Transverse colon (tissue), 4 donors: Measurements from ENCODE around the gene EED. TPM values are rescaled to one million over a fixed set of nuclear protein-coding genes. Genes with fewer than 3 reads are reported as not detected.
A peak's percentile ranks its signal among the peaks of the same experiment; 100 is the strongest.

Source experiments
- DNase-seq: peaks from one replicate; pipeline ENCODE4 v3.0.0-alpha.2; 2019
- H3K27ac ChIP-seq, 4 donors: fragments of 200-600 bp; sonication (generic); 2 replicates each; pipeline ENCODE4 v1.5.1; 2016 to 2018; ENCODE audit warnings: inconsistent platforms in 4 of 4
- H3K27me3 ChIP-seq: fragments of 200-600 bp; sonication (generic); 2 replicates; pipeline ENCODE4 v1.5.1; 2017; ENCODE audit warnings: inconsistent platforms
- H3K36me3 ChIP-seq, 4 donors: fragments of 200-600 bp; sonication (generic); 2 replicates each; pipeline ENCODE4 v1.5.1; 2017 to 2019; ENCODE audit warnings: inconsistent platforms in 4 of 4
- H3K4me1 ChIP-seq, 4 donors: fragments of 200-600 bp; sonication (generic); 2 replicates each; pipeline ENCODE4 v1.5.1; 2017 to 2020; ENCODE audit warnings: inconsistent platforms in 4 of 4
- H3K4me3 ChIP-seq, 4 donors: fragments of 200-600 bp; sonication (generic); 1 replicate in 1 of 4; 2 replicates in 3 of 4; pipeline versions ENCODE4 v1.5.1 to v1.6.1; 2017 to 2019; ENCODE audit warnings: inconsistent platforms in 4 of 4
- H3K9me3 ChIP-seq, 2 donors: fragments of 200-600 bp; sonication (generic); 2 replicates each; pipeline ENCODE4 v1.5.1; 2017 to 2019; ENCODE audit warnings: inconsistent platforms in 2 of 2
- EP300 ChIP-seq: sonication (generic); formaldehyde crosslinking; IDR thresholded peaks from one replicate; pipeline ENCODE4 v1.6.1; 2017; ENCODE audit warnings: antibody characterized with exemption, low read depth
- POLR2A ChIP-seq: fragments of 450-650 bp; IDR thresholded peaks from one replicate; pipeline ENCODE4 v1.6.1; 2016; ENCODE audit warnings: antibody characterized with exemption, mild to moderate bottlenecking, moderate library complexity
- POLR2AphosphoS5 ChIP-seq, 3 donors: sonication (generic); formaldehyde crosslinking; IDR thresholded peaks; one replicate each; pipeline ENCODE4 v1.6.1; 2016; ENCODE audit warnings: antibody characterized with exemption in 3 of 3
- WGBS, 2 donors: methylation state at CpG; one replicate each; pipeline ENCODE4 v1.1.5; 2018; ENCODE audit warnings: low coverage in 1 of 2; 5-methylcytosine and 5-hydroxymethylcytosine counted together
- in situ Hi-C, 4 donors: fragments of 200-750 bp; cut with MboI; loops; one replicate each; pipeline versions ENCODE4 v1.15.0 to v1.15.1; 2017; ENCODE audit warnings: low sequenced_read_pairs in 3 of 4, low pct_ligation_motif_present in 1 of 4, low pct_unique_long_range_greater_than_20kb in 1 of 4
- intact Hi-C: fragments of 100-400 bp; cut with DNase I; formaldehyde crosslinking; loops from one replicate; pipeline ENCODE4 v1.15.1; 2023; ENCODE audit warnings: low total_unique reads
- total RNA-seq, 4 donors: library from RNA; depleted of rRNA; stranded (reverse); fragments of >200 nt; gene quantifications; one replicate each; pipeline ENCODE4 v1.1.0, GENCODE V29; 2016
- TF ChIP-seq, protein P1 (sequence below), 5 experiments: fragments of 200-600 bp in 3 of 5; fragments of 450-650 bp in 2 of 5; sonication (generic) in 3 of 5; IDR thresholded peaks; 1 replicate in 2 of 5; 2 replicates in 3 of 5; pipeline ENCODE4 v1.5.1; 2016 to 2017; ENCODE audit warnings: antibody characterized with exemption in 5 of 5, inconsistent platforms in 3 of 5, mild to moderate bottlenecking in 2 of 5, moderate library complexity in 1 of 5

The EED gene
- 10 to 100 TPM in 3 of 4 donors, 1 to 10 TPM in 1; 2.8 to 43.5 (median 23.5) TPM for total RNA-seq

DNA sequence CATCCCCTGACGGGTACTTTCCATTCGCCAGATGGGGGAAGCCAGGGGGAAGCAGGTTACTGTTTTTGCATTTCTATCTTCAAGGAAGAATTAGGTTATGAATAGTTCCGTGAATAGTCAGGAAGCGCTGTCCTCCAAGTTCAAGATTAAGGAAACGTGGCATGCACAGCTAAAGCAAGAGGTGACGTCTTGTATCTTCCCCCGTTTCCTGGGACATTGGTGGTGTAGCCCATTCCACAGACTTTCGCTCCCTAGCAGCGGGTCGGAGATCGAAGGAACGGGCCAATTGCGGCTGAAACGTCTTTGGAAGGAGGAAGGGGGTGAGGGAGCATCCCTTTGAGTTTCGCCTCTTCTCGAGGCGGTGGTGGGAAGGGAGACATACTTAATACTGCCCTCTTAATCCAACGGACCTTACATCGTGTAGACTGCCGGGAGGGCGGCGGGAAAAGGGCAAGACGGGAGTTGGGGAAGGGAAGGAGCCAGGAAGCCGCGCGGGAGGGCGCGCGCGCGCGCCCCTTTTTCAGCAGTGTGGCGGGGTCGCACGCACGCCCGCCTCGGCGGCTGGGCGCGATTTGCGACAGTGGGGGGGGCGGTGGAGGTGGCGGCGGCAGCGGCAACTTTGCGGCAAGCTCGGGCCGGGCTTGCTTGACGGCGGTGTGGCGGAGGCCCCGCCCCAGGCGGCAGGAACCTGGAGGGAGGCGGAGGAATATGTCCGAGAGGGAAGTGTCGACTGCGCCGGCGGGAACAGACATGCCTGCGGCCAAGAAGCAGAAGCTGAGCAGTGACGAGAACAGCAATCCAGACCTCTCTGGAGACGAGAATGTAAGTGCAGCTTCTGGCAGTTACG, at the start of gene EED:
Gene EED (plus strand): TSS at position 232 of the 847 bp plus-strand sequence. CDS start 477 bp downstream, at position 709.
- Histone ChIP-seq H3K36me3 (no peaks in the 10 kb centered on the region), H3K27ac (peak within 1 kb of the TSS; percentile 98 to 99 (median 98)), H3K4me1 (peaks cover 5 to 41% (median 30%) of the 10 kb centered on the region in 4 donors), H3K9me3 (no peaks in the 10 kb centered on the region), H3K4me3 (peak within 1 kb of the TSS; percentile 83 to 93 (median 90)), H3K27me3 (no peaks in the 10 kb centered on the region)
- WGBS, 2 donors, result 0 to 1% methylated on average over 16 to 62 of the region's 64 CpGs
- intact Hi-C loops, result no loop called here
- in situ Hi-C loops, result loop anchor here in 1 of 4 donors (25.0 kb wide), 1 partner anchor 582 kb away; the partner anchor contains the start of gene CREBZF
- DNase-seq, result peak; percentile 96
- TF ChIP-seq, protein P1, sequence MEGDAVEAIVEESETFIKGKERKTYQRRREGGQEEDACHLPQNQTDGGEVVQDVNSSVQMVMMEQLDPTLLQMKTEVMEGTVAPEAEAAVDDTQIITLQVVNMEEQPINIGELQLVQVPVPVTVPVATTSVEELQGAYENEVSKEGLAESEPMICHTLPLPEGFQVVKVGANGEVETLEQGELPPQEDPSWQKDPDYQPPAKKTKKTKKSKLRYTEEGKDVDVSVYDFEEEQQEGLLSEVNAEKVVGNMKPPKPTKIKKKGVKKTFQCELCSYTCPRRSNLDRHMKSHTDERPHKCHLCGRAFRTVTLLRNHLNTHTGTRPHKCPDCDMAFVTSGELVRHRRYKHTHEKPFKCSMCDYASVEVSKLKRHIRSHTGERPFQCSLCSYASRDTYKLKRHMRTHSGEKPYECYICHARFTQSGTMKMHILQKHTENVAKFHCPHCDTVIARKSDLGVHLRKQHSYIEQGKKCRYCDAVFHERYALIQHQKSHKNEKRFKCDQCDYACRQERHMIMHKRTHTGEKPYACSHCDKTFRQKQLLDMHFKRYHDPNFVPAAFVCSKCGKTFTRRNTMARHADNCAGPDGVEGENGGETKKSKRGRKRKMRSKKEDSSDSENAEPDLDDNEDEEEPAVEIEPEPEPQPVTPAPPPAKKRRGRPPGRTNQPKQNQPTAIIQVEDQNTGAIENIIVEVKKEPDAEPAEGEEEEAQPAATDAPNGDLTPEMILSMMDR (IDR thresholded peaks at IDR 0.05), result peak in 1 of 5 experiments; percentile 21
- peak; percentile 79 for TF ChIP-seq POLR2A
- peak; percentile 73 to 80 (median 77) for TF ChIP-seq POLR2AphosphoS5 (IDR thresholded peaks at IDR 0.05)
- no peak for TF ChIP-seq EP300

GRCh38 chr11:86194998-86195397, 49.6 kb upstream of the EED start:
- no peak overlapping the region for H3K4me3 ChIP-seq
- H3K27ac ChIP-seq, result no peak overlapping the region
- TF ChIP-seq, protein P1 (IDR thresholded peaks at IDR 0.05), result no peak
- no peaks in the 10 kb centered on the region for H3K9me3 ChIP-seq
- peaks cover 5 to 32% (median 10%) of the 10 kb centered on the region in 4 donors for H3K4me1 ChIP-seq
- no peaks in the 10 kb centered on the region for H3K27me3 ChIP-seq
- 73 to 84% methylated on average over 2 to 15 of the region's 18 CpGs for WGBS, 2 donors
- in situ Hi-C loops (loop anchor here (10.0 kb wide), 1 partner anchor 150 kb away; no protein-coding TSS in a partner anchor), intact Hi-C loops (loop anchor here (5.0 kb wide), 1 partner anchor 153 kb away; no protein-coding TSS in a partner anchor)
- no peak for DNase-seq
- H3K36me3 ChIP-seq, result no peaks in the 10 kb centered on the region

DNA sequence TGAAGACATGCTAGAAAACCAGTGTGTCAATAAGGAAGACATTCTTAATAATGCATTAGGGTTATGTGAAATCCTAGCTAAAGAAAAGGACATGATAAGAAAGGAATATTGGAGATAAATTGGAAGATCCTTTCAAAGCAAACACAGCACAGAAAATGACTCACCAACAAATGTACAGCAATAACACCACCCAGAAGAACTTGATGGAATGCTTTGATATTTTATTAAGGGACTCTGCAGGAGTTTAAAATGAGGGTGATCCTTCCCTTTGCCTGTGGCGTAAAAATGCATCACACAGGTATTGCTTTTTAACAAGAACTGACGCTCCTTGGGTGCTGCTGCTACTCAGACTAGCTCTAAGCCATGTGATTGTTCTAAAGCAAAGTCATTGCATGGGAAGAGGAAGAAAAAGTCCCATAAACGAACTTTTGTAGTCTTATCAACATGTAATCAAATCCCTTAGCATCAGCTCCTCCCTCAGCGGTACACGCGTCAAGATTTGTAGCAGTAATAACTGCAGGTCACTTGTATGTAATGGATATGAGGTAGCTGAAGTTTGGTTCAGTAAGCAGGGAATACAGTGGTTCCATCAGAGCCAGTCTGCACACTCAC, 48.4 kb upstream of the EED start:
- no peak overlapping the region for H3K27ac ChIP-seq
- in situ Hi-C loops (loop anchor here (10.0 kb wide), 1 partner anchor 151 kb away; no protein-coding TSS in a partner anchor), intact Hi-C loops (no loop called here)
- 18 to 56% methylated on average over 5 to 6 of the region's 6 CpGs for WGBS, 2 donors
- no peak for TF ChIP-seq POLR2AphosphoS5 (IDR thresholded peaks at IDR 0.05)
- TF ChIP-seq POLR2A, result no peak
- TF ChIP-seq, protein P1 (IDR thresholded peaks at IDR 0.05), result no peak
- no peak for TF ChIP-seq EP300
- H3K9me3 ChIP-seq, result no peaks in the 10 kb centered on the region
- H3K4me3 ChIP-seq, result no peak overlapping the region
- no peak for DNase-seq
- peaks cover 5 to 32% (median 10%) of the 10 kb centered on the region in 4 donors for H3K4me1 ChIP-seq
- H3K27me3 ChIP-seq, result no peaks in the 10 kb centered on the region
- H3K36me3 ChIP-seq, result no peaks in the 10 kb centered on the region

GRCh38 chr11:86196913-86197312, 47.6 kb upstream of the EED start:
- no peaks in the 10 kb centered on the region for H3K36me3 ChIP-seq
- intact Hi-C loops (no loop called here), in situ Hi-C loops (loop anchor here (10.0 kb wide), 1 partner anchor 152 kb away; no protein-coding TSS in a partner anchor)
- no peak for DNase-seq
- TF ChIP-seq POLR2A (no peak), POLR2AphosphoS5 (IDR thresholded peaks at IDR 0.05) (no peak), EP300 (no peak)
- TF ChIP-seq, protein P1 (IDR thresholded peaks at IDR 0.05), result no peak
- H3K27me3 ChIP-seq, result no peaks in the 10 kb centered on the region
- WGBS, 2 donors, result 70 to 75% methylated on average over 2 to 3 of the region's 3 CpGs
- H3K27ac ChIP-seq, result no peak overlapping the region
- H3K4me1 ChIP-seq, result peaks cover 5 to 32% (median 10%) of the 10 kb centered on the region in 4 donors
- H3K4me3 ChIP-seq, result no peak overlapping the region
- no peaks in the 10 kb centered on the region for H3K9me3 ChIP-seq
